IPS DF 4.7 (cell line): ENCODE results near the gene FBXL16.
"Not testable (repeated sequence)": the region's sequence is repeated elsewhere in the genome, so short reads cannot be mapped to it uniquely, and the experiment has no call there.

Experiments
- DNase-seq: peaks from one replicate; pipeline ENCODE4 v3.0.0-alpha.2; 2013; ENCODE audit warnings: low spot score; ENCODE audit errors: extremely low read depth

Gene FBXL16

GRCh38 chr16:692356-693108 is 13.1 kb downstream of the FBXL16 start:
- DNase-seq, result no peak

- not testable (repeated sequence) for DNase-seq
These were observed 14.4 kb downstream of the FBXL16 start for GRCh38 chr16:691242-691641.

GRCh38 chr16:689175-689897 is 16.3 kb downstream of the FBXL16 start:
- DNase-seq, result no peak

GRCh38 chr16:687499-687898 is 18.1 kb downstream of the FBXL16 start:
- DNase-seq, result no peak

GRCh38 chr16:686459-687260 is 18.9 kb downstream of the FBXL16 start:
- DNase-seq, result no peak

- no peak for DNase-seq
These were observed 19.6 kb downstream of the FBXL16 start for GRCh38 chr16:685967-686366.

GRCh38 chr16:684961-685696 is 20.5 kb downstream of the FBXL16 start:
- no peak for DNase-seq

GRCh38 chr16:684071-684794 is 21.4 kb downstream of the FBXL16 start, which contains the start of gene JMJD8:
TSS of gene JMJD8 (minus strand) at chr16:684334. CDS start at chr16:684319, 15 bp downstream.
- no peak for DNase-seq

- DNase-seq, result no peak
These were observed 22.1 kb downstream of the FBXL16 start for GRCh38 chr16:683396-684070.

- no peak for DNase-seq
These were observed 22.9 kb downstream of the FBXL16 start for GRCh38 chr16:682493-683395.

GRCh38 chr16:681746-682427 is 23.7 kb downstream of the FBXL16 start:
- no peak for DNase-seq

- no peak for DNase-seq
These were observed 24.4 kb downstream of the FBXL16 start for GRCh38 chr16:680967-681745.

- DNase-seq, result no peak
These were observed 25.0 kb downstream of the FBXL16 start for GRCh38 chr16:680625-680945.

GRCh38 chr16:679814-680624 is 25.6 kb downstream of the FBXL16 start, which contains the start of gene STUB1:
TSS of gene STUB1 (plus strand) at chr16:680410. CDS start at chr16:680526, 116 bp downstream.
- DNase-seq, result no peak

- DNase-seq, result no peak
These were observed 26.5 kb downstream of the FBXL16 start for GRCh38 chr16:678858-679813.
